ENCODE measurements around the gene KCTD20. TPM values are rescaled to one million over a fixed set of nuclear protein-coding genes. Genes with fewer than 3 reads are reported as not detected.

KCTD20 gene
- total and polyA plus RNA-seq, 2 experiments from 2014 or later: 7.4 to 25.0 TPM

DNA sequence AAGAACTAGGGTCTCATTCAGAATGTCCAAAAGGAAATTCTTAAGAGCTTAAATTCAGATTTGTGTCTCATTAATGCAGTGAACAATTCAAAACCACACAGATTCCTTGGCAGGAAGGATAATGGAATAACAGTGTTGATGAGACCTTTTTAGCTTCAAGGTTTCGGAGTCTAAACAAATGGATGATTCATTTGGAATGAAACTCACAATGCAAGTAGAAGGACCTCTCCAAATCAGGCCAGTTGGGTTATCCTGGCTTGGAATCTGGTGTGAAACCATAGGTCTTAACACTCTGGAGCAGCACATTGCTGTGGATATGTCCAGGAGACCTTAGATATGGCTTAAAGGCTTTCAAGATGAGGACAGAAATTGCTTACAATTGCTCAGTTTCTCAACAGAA lies 44.9 kb downstream of the KCTD20 start (continued):
- TF ChIP-seq, protein P1, sequence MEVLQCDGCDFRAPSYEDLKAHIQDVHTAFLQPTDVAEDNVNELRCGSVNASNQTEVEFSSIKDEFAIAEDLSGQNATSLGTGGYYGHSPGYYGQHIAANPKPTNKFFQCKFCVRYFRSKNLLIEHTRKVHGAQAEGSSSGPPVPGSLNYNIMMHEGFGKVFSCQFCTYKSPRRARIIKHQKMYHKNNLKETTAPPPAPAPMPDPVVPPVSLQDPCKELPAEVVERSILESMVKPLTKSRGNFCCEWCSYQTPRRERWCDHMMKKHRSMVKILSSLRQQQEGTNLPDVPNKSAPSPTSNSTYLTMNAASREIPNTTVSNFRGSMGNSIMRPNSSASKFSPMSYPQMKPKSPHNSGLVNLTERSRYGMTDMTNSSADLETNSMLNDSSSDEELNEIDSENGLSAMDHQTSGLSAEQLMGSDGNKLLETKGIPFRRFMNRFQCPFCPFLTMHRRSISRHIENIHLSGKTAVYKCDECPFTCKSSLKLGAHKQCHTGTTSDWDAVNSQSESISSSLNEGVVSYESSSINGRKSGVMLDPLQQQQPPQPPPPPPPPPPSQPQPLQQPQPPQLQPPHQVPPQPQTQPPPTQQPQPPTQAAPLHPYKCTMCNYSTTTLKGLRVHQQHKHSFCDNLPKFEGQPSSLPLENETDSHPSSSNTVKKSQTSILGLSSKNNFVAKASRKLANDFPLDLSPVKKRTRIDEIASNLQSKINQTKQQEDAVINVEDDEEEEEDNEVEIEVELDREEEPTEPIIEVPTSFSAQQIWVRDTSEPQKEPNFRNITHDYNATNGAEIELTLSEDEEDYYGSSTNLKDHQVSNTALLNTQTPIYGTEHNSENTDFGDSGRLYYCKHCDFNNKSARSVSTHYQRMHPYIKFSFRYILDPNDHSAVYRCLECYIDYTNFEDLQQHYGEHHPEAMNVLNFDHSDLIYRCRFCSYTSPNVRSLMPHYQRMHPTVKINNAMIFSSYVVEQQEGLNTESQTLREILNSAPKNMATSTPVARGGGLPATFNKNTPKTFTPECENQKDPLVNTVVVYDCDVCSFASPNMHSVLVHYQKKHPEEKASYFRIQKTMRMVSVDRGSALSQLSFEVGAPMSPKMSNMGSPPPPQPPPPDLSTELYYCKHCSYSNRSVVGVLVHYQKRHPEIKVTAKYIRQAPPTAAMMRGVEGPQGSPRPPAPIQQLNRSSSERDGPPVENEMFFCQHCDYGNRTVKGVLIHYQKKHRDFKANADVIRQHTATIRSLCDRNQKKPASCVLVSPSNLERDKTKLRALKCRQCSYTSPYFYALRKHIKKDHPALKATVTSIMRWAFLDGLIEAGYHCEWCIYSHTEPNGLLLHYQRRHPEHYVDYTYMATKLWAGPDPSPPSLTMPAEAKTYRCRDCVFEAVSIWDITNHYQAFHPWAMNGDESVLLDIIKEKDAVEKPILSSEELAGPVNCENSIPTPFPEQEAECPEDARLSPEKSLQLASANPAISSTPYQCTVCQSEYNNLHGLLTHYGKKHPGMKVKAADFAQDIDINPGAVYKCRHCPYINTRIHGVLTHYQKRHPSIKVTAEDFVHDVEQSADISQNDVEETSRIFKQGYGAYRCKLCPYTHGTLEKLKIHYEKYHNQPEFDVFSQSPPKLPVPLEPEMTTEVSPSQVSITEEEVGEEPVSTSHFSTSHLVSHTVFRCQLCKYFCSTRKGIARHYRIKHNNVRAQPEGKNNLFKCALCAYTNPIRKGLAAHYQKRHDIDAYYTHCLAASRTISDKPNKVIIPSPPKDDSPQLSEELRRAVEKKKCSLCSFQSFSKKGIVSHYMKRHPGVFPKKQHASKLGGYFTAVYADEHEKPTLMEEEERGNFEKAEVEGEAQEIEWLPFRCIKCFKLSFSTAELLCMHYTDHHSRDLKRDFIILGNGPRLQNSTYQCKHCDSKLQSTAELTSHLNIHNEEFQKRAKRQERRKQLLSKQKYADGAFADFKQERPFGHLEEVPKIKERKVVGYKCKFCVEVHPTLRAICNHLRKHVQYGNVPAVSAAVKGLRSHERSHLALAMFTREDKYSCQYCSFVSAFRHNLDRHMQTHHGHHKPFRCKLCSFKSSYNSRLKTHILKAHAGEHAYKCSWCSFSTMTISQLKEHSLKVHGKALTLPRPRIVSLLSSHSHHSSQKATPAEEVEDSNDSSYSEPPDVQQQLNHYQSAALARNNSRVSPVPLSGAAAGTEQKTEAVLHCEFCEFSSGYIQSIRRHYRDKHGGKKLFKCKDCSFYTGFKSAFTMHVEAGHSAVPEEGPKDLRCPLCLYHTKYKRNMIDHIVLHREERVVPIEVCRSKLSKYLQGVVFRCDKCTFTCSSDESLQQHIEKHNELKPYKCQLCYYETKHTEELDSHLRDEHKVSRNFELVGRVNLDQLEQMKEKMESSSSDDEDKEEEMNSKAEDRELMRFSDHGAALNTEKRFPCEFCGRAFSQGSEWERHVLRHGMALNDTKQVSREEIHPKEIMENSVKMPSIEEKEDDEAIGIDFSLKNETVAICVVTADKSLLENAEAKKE (CRISPR knock-in tag; IDR thresholded peaks at IDR 0.05): no peak
- TF ChIP-seq EZH2phosphoT487 (IDR thresholded peaks at IDR 0.05; ENCODE audit: unreplicated experiment): no peak
- TF ChIP-seq, protein P2, sequence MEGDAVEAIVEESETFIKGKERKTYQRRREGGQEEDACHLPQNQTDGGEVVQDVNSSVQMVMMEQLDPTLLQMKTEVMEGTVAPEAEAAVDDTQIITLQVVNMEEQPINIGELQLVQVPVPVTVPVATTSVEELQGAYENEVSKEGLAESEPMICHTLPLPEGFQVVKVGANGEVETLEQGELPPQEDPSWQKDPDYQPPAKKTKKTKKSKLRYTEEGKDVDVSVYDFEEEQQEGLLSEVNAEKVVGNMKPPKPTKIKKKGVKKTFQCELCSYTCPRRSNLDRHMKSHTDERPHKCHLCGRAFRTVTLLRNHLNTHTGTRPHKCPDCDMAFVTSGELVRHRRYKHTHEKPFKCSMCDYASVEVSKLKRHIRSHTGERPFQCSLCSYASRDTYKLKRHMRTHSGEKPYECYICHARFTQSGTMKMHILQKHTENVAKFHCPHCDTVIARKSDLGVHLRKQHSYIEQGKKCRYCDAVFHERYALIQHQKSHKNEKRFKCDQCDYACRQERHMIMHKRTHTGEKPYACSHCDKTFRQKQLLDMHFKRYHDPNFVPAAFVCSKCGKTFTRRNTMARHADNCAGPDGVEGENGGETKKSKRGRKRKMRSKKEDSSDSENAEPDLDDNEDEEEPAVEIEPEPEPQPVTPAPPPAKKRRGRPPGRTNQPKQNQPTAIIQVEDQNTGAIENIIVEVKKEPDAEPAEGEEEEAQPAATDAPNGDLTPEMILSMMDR (conservative IDR thresholded peaks at IDR 0.05; ENCODE audit: low read depth in 2 of 2): no peak

DNA sequence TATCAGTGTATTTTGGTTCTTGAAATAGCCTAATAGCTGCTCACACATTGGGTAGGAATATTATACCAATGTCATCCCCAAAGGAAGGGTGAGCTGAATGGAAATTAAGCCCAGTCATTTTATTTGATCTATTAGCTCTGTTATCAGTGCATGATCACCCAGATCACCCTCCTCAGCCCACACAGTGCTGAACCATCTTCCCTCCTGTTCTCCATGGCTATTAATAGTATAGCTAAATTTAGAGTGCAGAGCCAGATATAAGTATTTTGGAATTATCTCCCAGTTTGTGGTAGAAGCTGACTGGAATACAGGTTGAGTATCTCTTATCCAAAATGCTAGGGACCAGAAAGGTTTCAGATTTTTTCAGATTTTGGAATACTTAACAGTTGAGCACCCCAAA lies 45.4 kb downstream of the KCTD20 start:
- Mint-ChIP-seq H3K27me3 (ENCODE audit: insufficient read depth, low read depth, poor library complexity) (no peaks in the 10 kb centered on the region), H3K9me3 (no peaks in the 10 kb centered on the region), H3K27ac (no peak overlapping the region), H3K36me3 (ENCODE audit: low read depth) (peaks cover 27% of the 10 kb centered on the region), H3K4me3 (no peak overlapping the region), H3K4me1 (peaks cover 11% of the 10 kb centered on the region)
- Histone ChIP-seq H3K4me2 (no peak overlapping the region), H3K4me3 (no peak overlapping the region), H3K9me2 (ENCODE audit: insufficient read depth) (no peaks in the 10 kb centered on the region), H4K20me1 (replicated peaks; ENCODE audit: insufficient read depth) (peaks cover 4% of the 10 kb centered on the region), H3K4me1 (ENCODE audit: insufficient read depth) (peaks cover 12% of the 10 kb centered on the region; the same call in 1 of the 2 replicates), H3K27ac (ENCODE audit: low read depth) (no peak overlapping the region), H3K36me3 (ENCODE audit: insufficient read depth) (0 out of 2 replicates have a peak, but pooled peaks cover 14% of the 10 kb centered on the region), H2AFZ (no peak overlapping the region), H3K79me2 (replicated peaks; ENCODE audit: insufficient read depth) (no peaks in the 10 kb centered on the region), H3K27me3 (ENCODE audit: insufficient read depth) (no peaks in the 10 kb centered on the region), H3F3A (replicated peaks; ENCODE audit: low read depth) (no peaks in the 10 kb centered on the region)
- DNase-seq (ENCODE audit: low spot score) (no peak), ATAC-seq (no peak)
- TF ChIP-seq, protein P3, sequence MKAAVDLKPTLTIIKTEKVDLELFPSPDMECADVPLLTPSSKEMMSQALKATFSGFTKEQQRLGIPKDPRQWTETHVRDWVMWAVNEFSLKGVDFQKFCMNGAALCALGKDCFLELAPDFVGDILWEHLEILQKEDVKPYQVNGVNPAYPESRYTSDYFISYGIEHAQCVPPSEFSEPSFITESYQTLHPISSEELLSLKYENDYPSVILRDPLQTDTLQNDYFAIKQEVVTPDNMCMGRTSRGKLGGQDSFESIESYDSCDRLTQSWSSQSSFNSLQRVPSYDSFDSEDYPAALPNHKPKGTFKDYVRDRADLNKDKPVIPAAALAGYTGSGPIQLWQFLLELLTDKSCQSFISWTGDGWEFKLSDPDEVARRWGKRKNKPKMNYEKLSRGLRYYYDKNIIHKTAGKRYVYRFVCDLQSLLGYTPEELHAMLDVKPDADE (IDR thresholded peaks at IDR 0.05): no peak
- no peak for TF ChIP-seq ZNF331 (CRISPR knock-in tag; IDR thresholded peaks at IDR 0.05; ENCODE audit: low read depth)
- TF ChIP-seq ZNF114 (CRISPR knock-in tag; IDR thresholded peaks at IDR 0.05): no peak
- no peak for TF ChIP-seq JUNB (IDR thresholded peaks at IDR 0.05; ENCODE audit: unreplicated experiment)
- TF ChIP-seq EZH2phosphoT487 (IDR thresholded peaks at IDR 0.05; ENCODE audit: unreplicated experiment): no peak
- TF ChIP-seq, protein P2 (conservative IDR thresholded peaks at IDR 0.05; ENCODE audit: low read depth in 2 of 2): no peak
- TF ChIP-seq CREB1 (CRISPR knock-in tag; IDR thresholded peaks at IDR 0.05; ENCODE audit: low read depth): no peak
- TF ChIP-seq STAT1 (IDR thresholded peaks at IDR 0.05; ENCODE audit: unreplicated experiment): no peak
- TF ChIP-seq NANOG (IDR thresholded peaks at IDR 0.05; ENCODE audit: borderline replicate concordance): no peak
